ENCODE results near the gene CYP3A5.
"Not testable (repeated sequence)": the region's sequence is repeated elsewhere in the genome, so short reads cannot be mapped to it uniquely, and the experiment has no call there.

CYP3A5 gene

DNA sequence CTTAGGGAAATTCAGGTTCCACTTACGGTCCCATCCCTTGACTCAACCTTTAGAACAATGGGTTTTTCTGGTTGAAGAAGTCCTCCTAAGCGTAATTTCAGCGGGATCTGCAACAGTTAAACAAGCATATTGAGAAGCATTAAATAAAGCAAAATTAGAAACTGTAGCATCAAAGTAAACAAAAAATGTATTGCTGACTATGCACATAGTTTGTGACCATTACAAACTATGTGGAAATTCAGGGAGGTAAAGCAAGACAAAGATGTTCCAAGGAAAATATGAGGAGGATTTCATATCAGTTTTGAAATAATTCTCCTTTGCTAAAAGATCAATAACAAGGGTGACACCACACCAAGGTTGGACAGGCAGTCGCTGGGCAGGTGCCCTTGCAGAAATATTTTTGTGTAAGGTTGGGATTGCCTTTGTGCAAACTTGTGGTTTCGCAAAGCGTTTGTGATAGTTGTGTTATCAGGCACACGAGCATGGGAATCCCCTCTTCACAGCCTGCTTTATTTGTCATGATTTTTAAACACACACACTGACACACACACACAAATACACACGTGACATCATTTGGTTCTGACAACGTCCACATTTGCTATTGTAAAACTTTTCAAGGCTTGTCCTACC is 5.4 kb upstream of the CYP3A5 start:
- DNase-seq: no peak

DNA sequence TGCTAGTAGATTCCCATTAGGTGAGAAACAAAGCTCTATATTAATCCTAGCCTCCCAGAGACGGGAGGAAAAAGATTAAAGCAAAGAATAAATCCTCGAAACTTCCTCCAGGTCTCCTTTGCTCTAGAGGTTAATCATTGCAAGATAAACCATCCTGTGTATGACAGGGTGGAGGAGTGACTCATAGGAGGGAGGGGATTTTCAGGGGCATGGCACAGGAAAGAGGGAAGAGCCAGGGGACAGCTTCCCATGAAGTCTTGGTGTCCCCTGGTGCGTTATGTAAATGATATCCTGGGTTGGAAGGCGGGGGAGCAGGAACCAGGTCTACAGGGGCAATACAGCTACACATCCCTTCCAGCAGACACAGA is 780 bp downstream of the CYP3A5 start:
- no peak for DNase-seq

DNA sequence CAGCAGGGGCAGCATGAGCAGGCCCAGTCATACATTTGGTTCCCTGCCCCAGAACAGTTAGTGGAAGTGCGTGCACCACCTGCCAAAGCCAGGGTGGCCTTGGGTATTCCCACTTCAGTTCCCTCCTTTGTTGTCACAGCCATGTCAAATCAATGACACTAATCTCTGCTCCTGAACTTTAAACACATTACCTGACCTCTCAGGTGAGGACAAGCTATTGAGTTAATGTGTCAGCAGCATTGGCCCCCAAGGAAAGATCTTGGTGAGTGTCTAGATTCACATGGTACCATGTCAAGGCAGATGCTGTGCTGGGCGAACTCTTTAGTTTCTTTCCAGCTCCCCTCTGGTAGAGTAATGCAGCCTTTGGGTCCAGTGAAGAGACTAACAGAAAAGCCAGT is 2.1 kb downstream of the CYP3A5 start:
- DNase-seq: no peak

DNA sequence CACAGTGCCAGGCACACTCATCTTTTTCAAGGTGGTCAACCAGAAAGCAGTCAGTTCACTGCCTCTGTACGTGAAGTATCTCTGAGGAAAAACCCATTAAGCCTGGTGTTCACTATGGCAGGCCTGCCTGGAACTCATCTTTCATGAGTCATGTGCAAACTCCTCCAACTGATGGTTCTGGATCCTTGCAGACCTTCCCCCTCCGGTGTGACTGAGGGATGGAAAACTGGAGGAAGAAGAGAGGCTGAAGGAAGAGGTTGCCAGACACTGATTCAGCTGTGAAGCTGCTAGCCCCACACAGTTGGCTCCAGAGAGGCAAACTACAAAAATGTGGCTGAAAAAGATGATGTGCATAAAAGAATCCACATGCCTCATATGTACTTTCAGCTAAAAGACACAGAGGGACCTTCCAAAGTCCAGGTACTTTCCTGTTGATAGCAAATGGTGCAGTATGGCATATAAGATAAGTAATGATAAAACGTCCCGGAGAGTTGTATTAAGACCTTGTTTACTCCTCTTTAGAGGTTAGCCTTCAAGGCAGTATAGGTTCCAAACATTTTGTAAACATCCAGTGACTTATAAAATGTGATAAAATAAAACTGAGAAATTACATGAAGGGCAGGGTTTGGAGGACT is 2.7 kb downstream of the CYP3A5 start:
- DNase-seq: no peak

DNA sequence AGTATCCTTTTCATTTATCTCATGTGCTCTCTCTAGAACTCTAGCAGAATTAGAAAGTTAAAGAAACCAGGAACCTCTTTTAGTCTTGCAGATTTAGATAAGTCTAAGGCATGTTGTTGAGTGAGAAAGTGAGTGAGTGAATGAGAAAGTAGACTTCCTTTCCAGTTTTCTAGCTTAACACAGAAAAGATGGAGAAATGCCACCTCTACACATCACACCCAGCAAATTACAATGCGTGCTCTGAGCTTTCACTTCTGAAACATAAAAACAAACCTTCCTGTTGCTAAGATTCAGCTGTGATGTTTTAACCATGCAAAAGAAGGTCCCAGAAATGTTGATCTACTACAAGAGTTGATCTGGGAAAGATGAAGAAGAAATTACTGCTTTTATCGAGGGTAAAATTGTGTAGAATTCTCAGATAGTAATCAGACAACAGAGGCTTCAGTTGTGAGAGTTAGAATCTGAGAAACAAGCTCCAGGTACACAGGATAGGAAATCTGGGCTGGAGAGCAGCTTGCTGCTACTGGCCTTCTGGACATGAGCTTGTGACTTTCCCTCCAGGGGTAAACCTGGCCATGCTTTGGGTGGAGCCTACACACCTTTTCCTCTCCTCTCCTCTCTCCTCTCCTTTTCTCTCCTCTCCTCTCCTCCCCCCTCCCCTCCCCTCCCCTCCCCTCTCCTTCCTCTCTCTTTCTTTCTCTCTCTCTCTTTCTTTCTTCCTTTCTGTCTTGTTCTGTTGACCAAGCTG is 4.6 kb downstream of the CYP3A5 start:
- no peak for DNase-seq

DNA sequence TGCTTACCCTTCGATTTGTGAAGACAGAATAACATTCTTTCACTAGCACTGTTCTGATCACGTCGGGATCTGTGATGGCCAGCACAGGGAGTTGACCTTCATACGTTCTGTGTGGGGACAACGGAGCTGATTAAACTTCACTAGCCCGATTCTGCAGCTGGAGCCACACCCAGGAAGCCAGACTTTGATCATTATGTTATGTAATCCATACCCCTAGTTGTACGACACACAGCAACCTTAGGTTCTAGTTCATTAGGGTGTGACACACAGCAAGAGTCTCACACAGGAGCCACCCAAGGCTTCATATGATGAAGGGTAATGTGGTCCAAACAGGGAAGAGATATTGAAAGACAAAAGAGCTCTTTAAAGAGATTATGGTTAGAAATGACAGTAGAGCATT is 7.2 kb downstream of the CYP3A5 start:
- DNase-seq: no peak

DNA sequence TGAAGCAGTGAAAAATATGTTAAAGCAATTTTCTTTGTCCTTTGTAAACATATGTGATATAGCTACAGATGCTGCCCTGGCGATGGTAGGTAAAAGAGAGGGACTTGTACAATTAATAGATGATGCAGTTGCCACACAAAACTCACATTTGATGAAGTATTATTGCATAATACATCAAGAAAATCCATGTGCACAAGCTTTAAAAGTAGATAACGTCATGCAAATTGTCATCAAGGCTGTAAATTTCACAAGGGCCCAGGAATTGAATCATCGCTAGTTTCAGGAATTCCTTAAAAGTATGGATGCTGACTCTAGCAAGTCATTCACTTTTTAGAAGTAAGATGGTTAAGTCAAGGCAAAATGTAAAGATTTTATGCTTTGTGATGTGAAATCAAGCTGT is 10.0 kb downstream of the CYP3A5 start:
- no peak for DNase-seq

DNA sequence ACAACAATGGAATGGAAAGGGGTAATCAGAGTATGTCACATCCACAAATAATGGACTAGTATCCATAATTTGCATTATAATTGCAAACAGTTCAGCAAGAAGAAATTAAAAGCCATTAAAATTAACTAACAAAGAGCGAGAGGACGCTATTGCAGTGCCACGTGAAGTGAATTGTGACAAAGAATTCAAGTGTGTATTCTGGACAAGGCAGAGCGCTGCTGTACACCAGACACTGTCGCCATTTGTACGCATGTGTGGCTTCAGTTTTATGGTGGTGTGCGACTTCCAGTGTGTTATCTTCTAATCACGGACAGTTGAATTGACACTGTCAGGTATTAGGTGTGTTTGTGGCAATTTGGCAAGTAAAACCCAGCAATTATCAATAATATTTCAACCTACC is 11.3 kb downstream of the CYP3A5 start:
- no peak for DNase-seq

DNA sequence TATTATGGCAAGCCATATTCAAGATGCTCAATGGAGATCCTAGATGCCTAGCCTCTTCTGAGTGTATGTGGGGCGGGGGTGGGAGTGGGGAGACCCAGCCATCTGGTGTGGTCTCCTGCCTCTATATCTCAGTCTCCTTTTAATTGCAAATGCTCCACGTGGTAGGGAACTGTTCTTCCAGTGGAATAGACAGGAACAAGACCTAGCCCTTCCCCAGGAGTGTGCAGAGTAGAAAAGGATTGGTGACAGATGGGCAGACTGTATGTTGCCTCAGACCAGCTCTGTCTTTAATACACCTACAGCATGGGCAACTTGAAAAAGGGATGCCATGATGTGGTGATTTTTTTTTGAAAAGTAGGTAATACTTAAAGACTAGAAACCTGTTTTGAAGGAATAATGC is 12.6 kb downstream of the CYP3A5 start:
- no peak for DNase-seq

DNA sequence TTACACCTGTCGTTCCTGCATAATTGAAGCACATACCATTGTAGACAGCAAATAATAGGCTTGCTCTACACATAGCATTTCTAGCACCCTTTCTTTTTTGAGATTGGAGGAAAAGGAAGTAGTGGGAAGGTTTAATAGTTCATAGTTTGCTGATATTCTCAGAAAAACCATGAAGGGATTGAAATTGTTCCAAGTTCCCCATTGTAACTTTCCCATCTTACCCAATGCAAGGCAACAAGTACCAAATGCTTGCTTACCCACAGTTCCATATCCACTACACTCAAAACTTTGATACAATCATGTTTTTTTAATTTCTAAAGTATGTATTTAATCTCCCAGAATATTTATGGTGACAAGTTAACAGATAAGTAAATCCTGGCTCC is 13.8 kb downstream of the CYP3A5 start:
- DNase-seq: no peak

DNA sequence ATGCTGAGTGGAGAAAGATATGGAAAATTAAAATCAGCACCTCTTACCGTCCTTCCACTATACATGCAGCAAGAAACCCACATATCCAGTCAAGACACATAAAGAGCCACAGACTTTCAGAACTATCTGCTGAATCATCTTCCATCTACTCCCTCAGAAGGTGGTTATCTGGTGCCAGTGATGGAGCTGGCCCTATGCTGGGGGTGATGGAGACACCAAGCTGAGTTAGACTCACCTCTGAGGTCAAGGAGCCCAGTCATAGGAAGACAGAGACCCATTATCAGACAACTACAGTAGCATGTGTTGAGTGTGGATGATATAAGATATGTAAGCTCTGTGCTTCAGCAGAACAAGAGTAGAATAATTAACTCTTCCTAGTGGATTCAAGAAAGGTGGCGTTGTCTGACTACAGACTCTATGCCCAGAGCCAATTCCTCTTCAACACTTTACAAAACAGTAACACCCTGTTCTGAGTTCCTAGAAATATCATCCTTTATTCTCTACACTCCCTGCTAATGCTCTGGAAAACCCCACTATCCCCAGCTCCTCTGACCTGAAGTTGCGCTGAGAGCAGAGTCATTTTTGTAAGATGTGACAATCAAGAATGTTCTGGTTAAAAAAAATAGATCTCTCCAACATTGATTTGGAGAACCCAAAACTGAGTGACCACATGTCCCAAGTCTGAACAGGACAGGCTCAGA is 14.3 kb downstream of the CYP3A5 start:
- no peak for DNase-seq

DNA sequence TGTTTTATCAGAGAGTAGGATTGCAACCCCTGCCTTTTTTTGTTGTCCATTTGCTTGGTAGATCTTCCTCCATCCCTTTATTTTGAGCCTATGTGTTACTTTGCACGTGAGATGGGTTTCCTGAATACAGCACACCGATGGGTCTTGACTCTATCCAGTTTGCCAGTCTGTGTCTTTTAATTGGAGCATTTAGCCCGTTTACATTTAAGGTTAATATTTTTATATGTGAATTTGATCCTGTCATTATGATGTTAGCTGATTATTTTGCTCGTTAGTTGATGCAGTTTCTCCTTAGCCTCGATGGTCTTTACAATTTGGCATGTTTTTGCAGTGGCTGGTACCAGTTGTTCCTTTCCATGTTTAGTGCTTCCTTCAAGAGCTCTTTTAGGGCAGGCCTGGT is 21.9 kb downstream of the CYP3A5 start:
- not testable (repeated sequence) for DNase-seq

DNA sequence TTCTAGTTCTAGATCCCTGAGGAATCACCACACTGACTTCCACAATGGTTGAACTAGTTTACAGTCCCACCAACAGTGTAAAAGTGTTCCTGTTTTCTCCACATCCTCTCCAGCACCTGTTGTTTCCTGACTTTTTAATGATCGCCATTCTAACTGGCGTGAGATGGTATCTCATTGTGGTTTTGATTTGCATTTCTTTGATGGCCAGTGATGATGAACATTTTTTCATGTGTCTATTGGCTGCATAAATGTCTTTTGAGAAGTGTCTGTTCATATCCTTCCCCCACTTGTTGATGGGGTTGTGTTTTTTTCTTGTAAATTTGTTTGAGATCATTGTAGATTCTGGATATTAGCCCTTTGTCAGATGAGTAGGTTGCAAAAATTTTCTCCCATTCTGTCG is 25.2 kb downstream of the CYP3A5 start:
- not testable (repeated sequence) for DNase-seq

DNA sequence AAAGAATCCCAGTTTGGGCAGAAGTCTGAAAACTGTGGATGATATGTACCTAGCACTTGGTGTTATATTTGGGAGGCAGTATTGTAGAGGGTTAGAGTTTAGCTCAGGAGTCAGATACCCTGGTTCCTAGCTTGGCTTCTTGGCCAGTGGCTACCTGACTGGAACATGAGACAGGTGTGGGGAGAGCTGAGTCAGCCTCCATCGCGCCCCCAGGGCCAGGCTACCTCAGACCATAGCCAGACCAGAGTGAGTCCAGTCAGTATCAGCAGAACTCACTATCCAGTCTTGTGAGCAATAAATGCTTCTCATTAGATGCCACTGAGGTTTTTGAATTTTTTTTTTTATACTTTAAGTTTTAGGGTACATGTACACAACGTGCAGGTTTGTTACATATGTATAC is 26.0 kb downstream of the CYP3A5 start:
- no peak for DNase-seq

DNA sequence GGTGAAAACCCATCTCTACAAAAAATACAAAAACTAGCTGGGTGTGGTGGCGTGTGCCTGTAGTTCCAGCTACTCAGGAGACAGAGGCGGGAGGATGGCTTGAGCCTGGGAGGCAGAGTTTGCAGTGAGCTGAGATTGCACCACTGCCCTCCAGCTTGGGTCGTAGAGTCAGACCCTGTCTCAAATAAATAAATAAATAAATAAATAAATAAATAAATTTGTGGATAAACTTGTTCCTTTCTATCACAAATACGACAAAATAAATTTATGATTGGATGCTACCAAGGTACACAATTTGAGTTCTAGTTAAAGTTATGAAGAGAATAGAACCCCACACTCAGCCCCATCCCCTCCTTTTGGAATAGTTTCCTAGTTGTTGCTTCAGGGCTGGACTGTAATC is 26.5 kb downstream of the CYP3A5 start:
- not testable (repeated sequence) for DNase-seq

DNA sequence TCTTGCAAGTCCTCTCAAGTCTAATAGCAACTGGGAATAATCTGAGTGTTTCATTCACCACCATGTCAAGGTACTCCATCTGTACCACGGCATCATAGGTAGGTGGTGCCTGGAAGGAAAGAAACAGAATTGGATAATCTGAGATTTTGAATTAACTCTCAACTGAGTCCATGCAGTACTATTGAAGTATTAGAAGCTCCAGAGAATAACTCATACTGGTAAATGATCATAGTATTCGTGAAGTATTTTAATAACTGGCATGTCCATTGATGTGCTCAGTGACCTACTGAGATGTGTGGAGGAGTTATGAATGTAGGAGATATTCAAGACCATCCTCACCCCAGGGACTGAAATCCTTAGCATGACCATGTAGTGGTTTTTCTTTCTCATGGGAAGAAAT is 27.1 kb downstream of the CYP3A5 start:
- no peak for DNase-seq

DNA sequence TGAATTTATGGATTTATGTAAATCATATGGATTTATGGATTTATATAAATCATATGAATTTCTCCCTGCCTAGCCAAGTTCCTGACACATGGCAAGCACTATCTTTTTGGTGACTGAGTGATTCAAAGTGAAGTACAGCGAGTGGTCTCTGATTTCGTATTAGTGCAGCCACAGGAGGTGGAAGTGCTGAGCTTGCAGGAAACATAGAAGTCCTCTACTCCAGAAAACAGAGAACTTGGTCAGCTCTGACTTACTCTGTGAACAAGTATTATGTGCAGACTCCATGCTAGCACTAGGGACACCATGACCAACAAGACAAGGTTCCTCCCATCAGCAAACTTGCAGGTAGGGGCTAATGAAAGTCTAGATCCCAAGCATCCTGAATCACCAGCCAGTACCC is 28.5 kb downstream of the CYP3A5 start:
- no peak for DNase-seq

DNA sequence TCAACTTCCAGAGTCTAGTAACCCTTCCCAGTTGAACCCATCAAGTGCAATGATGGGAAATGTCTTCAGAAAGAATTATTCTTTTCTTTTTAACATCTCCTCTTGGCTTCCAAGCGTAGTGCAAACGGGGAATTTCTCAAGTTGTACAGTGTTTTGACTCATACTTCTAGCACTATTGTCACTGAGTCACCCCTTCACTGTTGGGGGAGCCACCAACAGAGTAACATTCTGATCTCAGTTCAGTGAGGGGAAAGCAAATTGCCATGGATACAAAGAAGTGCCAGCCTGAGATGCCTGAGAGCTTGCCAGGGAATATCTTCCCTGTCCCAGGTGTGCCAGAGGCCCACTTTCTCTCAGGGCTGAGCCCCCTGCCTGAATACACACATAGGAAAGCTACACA is 31.0 kb downstream of the CYP3A5 start:
- DNase-seq: no peak

DNA sequence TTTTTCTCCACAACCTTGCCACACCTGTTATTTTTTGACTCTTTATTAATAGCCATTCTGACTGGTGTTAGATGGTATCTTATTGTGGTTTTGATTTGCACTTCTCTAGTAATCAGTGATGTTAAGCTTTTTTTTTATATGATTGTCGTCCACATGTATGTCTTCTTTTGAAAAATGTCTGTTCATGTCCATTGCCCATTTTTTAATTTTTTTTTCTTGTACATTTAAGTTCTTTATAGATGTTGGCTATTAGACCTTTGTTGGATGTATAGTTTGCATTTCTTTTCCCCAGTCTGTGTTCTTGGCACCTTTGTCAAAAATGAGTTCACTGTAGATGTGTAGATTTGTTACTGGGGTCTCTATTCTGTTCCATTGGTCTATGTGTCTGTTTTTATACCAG is 34.2 kb downstream of the CYP3A5 start:
- DNase-seq: no peak

DNA sequence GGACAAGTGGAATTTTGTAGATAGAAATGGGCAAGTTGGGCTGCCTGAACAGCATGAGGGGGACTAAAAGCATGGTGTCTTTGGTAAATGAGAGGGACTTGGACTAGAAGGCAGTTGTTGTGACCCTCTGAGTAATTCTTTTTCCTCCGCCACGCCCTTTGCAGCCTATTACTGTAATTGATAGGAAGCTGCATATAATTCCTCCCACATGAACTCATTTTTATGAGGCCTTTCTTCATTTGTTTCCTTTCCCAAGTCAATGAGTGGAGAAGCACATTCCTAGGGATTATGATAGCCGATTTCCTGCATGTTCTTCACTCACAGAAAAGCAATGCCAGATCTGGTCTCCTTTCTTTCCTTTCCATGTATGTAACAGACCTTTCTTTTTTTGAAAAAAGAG is 35.4 kb downstream of the CYP3A5 start:
- DNase-seq: no peak

DNA sequence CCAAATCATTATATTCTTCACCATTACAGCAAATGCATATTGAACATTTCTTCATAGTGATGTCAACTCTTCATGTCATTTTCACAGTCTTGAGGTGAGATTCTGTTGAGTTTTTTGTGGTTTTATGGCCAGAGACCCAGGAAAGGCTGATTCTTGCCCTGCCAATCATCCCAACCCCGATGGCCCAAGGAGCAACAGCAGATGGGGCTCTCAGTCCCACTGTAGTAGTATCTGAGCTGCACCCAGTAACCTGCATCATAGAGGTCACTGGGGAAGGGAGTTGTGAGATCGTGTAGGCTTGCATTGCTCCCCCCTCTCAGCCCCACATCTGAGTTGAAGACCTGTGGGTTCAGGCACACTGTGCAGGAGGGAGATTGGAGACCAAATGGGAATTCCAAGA is 36.3 kb downstream of the CYP3A5 start:
- no peak for DNase-seq

DNA sequence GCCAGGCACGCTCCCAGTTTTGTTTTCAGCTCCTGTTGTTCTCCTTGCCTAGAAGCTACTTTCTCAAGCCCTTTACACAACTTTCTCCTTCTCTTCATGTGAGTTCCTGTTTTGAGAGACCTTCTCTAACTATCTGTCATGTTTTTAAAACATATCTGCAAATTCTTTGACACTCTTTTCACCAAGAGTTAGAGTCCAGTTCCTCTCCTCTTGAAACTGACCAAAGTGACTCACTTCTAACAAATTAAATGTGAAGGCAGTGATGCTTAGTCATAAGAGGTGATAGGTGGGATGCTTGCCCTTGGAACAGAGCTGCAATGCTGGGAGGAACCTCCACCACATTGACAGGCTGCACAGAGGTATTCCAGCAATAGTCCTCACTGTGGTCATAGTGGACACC is 37.8 kb downstream of the CYP3A5 start:
- DNase-seq: no peak

DNA sequence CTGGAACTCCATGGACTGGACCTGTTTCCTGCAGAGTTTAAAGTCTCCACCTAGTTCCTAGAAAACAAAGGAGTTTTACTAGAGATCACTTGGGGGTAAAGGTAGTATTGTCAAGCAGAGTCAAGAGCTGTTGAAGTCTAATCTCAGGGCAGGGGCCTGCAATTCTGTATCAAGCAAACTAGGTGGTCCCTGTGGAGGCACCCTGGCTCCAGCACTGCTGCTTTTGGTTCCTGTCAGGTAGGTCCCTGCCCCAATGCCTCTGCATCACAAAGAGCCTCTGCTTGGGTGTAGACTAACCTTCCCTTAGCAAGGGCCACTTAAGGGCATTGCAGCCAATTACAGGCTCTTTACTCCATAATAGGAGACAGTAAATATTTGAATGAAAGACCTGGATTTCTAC is 40.5 kb downstream of the CYP3A5 start:
- no peak for DNase-seq

DNA sequence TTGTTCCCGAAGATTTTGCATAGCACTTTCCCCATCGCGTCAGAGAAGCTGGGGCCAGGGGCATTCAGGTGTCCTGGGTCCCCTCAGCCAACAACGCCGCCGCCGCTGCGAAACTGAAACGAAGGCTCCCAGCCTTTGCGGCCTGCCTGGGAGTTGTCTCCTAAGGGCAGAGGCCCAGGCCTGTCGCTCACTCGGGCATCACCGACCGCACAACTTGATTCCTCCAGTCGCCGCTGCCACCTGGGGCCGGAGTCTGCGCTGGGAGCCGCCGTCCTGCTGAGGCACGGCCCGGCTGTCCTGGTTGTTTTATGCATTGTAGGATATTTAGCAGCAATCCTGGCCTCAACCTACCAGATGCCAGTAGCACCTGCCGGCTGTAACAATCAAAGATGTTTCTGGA is 41.1 kb downstream of the CYP3A5 start:
- no peak for DNase-seq
